Liver (tissue), 9 donors: ENCODE results near the gene SSR3. TPM values are rescaled to one million over a fixed set of nuclear protein-coding genes. Genes with fewer than 3 reads are reported as not detected.

Experiments
- DNase-seq: peaks from one replicate; pipeline ENCODE4 v3.0.0-alpha.2; 2017; ENCODE audit warnings: low spot score
- H3K27ac ChIP-seq, 2 donors: one replicate each; pipeline ENCODE4 v1.7.0; 2013; ENCODE audit warnings: inconsistent platforms in 2 of 2, low read length in 2 of 2, control low read depth in 1 of 2, low read depth in 1 of 2, mild to moderate bottlenecking in 1 of 2
- H3K27me3 ChIP-seq, 4 donors: one replicate each; pipeline versions ENCODE4 v1.6.1 to v1.7.0; 2013; ENCODE audit warnings: low read length in 3 of 4, inconsistent platforms in 1 of 4, mild to moderate bottlenecking in 1 of 4, moderate library complexity in 1 of 4; ENCODE audit not compliant: control insufficient read depth in 4 of 4, insufficient read depth in 4 of 4
- H3K36me3 ChIP-seq, 4 donors: one replicate each; pipeline versions ENCODE4 v1.6.1 to v1.7.0; 2013; ENCODE audit warnings: low read length in 3 of 4, mild to moderate bottlenecking in 3 of 4, low read depth in 1 of 4, moderate library complexity in 1 of 4; ENCODE audit not compliant: control insufficient read depth in 4 of 4, insufficient read depth in 3 of 4
- H3K4me1 ChIP-seq, 4 donors: one replicate each; pipeline versions ENCODE4 v1.6.1 to v1.7.0; 2013; ENCODE audit warnings: low read length in 3 of 4, mild to moderate bottlenecking in 3 of 4, moderate library complexity in 1 of 4; ENCODE audit not compliant: control insufficient read depth in 4 of 4, insufficient read depth in 4 of 4
- H3K4me3 ChIP-seq, 3 donors: one replicate each; pipeline versions ENCODE4 v1.6.1 to v1.7.0; 2013; ENCODE audit warnings: low read length in 3 of 3, control low read depth in 1 of 3, low read depth in 1 of 3, mild to moderate bottlenecking in 1 of 3
- H3K9ac ChIP-seq, 2 donors: one replicate each; pipeline ENCODE4 v1.7.0; 2013; ENCODE audit warnings: low read length in 2 of 2, mild to moderate bottlenecking in 2 of 2, moderate library complexity in 2 of 2, control low read depth in 1 of 2, low read depth in 1 of 2
- H3K9me3 ChIP-seq, 4 donors: one replicate each; pipeline versions ENCODE4 v1.6.1 to v1.7.0; 2013; ENCODE audit warnings: low read length in 3 of 4; ENCODE audit not compliant: control insufficient read depth in 4 of 4
- EGR1 ChIP-seq, 2 donors: IDR thresholded peaks; 2 replicates each; pipeline ENCODE4 v1.6.1; 2016 to 2018; ENCODE audit warnings: antibody characterized with exemption in 2 of 2, low read depth in 2 of 2
- FOXA1 ChIP-seq: IDR thresholded peaks from 2 replicates; pipeline ENCODE4 v1.6.1; 2016; ENCODE audit warnings: antibody characterized with exemption
- FOXA2 ChIP-seq: IDR thresholded peaks from 2 replicates; pipeline ENCODE4 v1.6.1; 2016; ENCODE audit warnings: antibody characterized with exemption
- GABPA ChIP-seq, 2 donors: IDR thresholded peaks in 1 of 2; conservative IDR thresholded peaks in 1 of 2; 2 replicates each; pipeline ENCODE4 v1.6.1; 2016; ENCODE audit warnings: antibody characterized with exemption in 2 of 2, mild to moderate bottlenecking in 1 of 2, moderate library complexity in 1 of 2
- HNF4A ChIP-seq, 2 donors: conservative IDR thresholded peaks; 2 replicates each; pipeline ENCODE4 v1.6.1; 2016; ENCODE audit warnings: antibody characterized with exemption in 2 of 2, mild to moderate bottlenecking in 2 of 2
- HNF4G ChIP-seq: IDR thresholded peaks from 2 replicates; pipeline ENCODE4 v1.6.1; 2016; ENCODE audit warnings: antibody characterized with exemption
- JUND ChIP-seq, 2 donors: IDR thresholded peaks; 2 replicates each; pipeline ENCODE4 v1.6.1; 2016; ENCODE audit warnings: antibody characterized with exemption in 2 of 2
- NR2F2 ChIP-seq: IDR thresholded peaks from 2 replicates; pipeline ENCODE4 v1.6.1; 2016; ENCODE audit warnings: antibody characterized with exemption
- RAD21 ChIP-seq, 2 donors: IDR thresholded peaks; 2 replicates each; pipeline ENCODE4 v1.6.1; 2016; ENCODE audit warnings: antibody characterized with exemption in 2 of 2, mild to moderate bottlenecking in 2 of 2
- RXRA ChIP-seq, 2 donors: IDR thresholded peaks; 2 replicates each; pipeline ENCODE4 v1.6.1; 2017 to 2018; ENCODE audit warnings: antibody characterized with exemption in 2 of 2, mild to moderate bottlenecking in 1 of 2
- SP1 ChIP-seq: IDR thresholded peaks from 2 replicates; pipeline ENCODE4 v1.6.1; 2018; ENCODE audit warnings: antibody characterized with exemption, mild to moderate bottlenecking
- TAF1 ChIP-seq: conservative IDR thresholded peaks from 2 replicates; pipeline ENCODE4 v1.6.1; 2016; ENCODE audit warnings: antibody characterized with exemption, mild to moderate bottlenecking
- YY1 ChIP-seq: IDR thresholded peaks from 2 replicates; pipeline ENCODE4 v1.6.1; 2016; ENCODE audit warnings: antibody characterized with exemption, mild to moderate bottlenecking
- WGBS: extraction: QIAGEN DNeasy Blood & Tissue Kit; methylation state at CpG from one replicate; pipeline ENCODE4 v1.1.7; 2013; 5-methylcytosine and 5-hydroxymethylcytosine counted together
- polyA plus RNA-seq, 2 donors: library from polyadenylated mRNA; stranded (reverse) in 1 of 2; unstranded in 1 of 2; fragments of 200-250 nt in 1 of 2; fragments of >200 nt in 1 of 2; fragmentation: Nextera tagmentation in 1 of 2; extraction: Ambion mirVana in 1 of 2; gene quantifications; one replicate each; pipeline versions ENCODE4 v1.2.1 to v1.2.3, GENCODE V29; 2013 to 2015
- total RNA-seq, 2 donors: library from RNA; depleted of rRNA; stranded (reverse); fragments of >200 nt; gene quantifications; one replicate each; pipeline ENCODE4 v1.2.3, GENCODE V29; 2014
- TF ChIP-seq, protein P1 (sequence below): IDR thresholded peaks from 2 replicates; pipeline ENCODE4 v1.6.1; 2016; ENCODE audit warnings: antibody characterized with exemption
- TF ChIP-seq, protein P2 (sequence below): fragments of 150-350 bp; IDR thresholded peaks from 2 replicates; pipeline ENCODE4 v1.5.1; 2017; ENCODE audit warnings: improper control_type of control experiment, low read depth, low read length; ENCODE audit not compliant: missing input control
- TF ChIP-seq, protein P3 (sequence below): IDR thresholded peaks from 2 replicates; pipeline ENCODE4 v1.6.1; 2016; ENCODE audit warnings: antibody characterized with exemption
- TF ChIP-seq, protein P4 (sequence below): IDR thresholded peaks from 2 replicates; pipeline ENCODE4 v1.6.1; 2016; ENCODE audit warnings: antibody characterized with exemption
- TF ChIP-seq, protein P5 (sequence below): IDR thresholded peaks from 2 replicates; pipeline ENCODE4 v1.6.1; 2016; ENCODE audit warnings: antibody characterized with exemption, mild to moderate bottlenecking
- donor health status: healthy.
- donor health status: healthy.
- donor health status: healthy.
- donor health status: healthy.
- donor health status: healthy.

Gene SSR3
- total and polyA plus RNA-seq, 4 donors: 63.7 to 168 (median 115) TPM

DNA sequence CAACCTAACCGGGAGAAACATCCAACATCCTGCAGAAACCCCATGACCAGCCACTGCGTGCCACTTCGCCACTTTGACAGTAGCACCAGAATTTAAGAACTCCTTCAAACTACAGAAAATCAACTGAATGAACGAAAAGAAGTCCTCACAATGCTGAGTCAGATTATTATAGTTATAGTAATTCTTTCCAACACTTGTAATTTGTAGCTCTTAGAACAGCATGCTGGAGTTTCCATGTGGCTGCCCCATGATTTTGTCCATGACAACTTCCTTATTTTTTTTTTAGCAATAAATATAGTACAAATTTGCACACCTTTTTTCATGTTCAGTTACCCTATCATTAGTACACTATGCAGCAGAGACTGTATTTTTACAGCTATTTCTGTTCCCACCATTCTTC, 26.1 kb upstream of the SSR3 start:
- TF ChIP-seq TAF1 (no peak), NR2F2 (no peak), HNF4G (no peak), HNF4A (conservative IDR thresholded peaks at IDR 0.05) (no peak), EGR1 (IDR thresholded peaks at IDR 0.05; ENCODE audit: low read depth in 2 of 2) (no peak), YY1 (no peak), FOXA2 (no peak)
- TF ChIP-seq, protein P1, sequence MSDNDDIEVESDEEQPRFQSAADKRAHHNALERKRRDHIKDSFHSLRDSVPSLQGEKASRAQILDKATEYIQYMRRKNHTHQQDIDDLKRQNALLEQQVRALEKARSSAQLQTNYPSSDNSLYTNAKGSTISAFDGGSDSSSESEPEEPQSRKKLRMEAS: no peak
- Histone ChIP-seq H3K9ac (no peak overlapping the region), H3K36me3 (no peaks in the 10 kb centered on the region), H3K4me1 (no peaks in the 10 kb centered on the region), H3K9me3 (no peaks in the 10 kb centered on the region), H3K27ac (no peak overlapping the region), H3K4me3 (no peak overlapping the region), H3K27me3 (no peaks in the 10 kb centered on the region)
- DNase-seq: no peak
- 96% methylated on average over 4 of the region's 4 CpGs for WGBS

DNA sequence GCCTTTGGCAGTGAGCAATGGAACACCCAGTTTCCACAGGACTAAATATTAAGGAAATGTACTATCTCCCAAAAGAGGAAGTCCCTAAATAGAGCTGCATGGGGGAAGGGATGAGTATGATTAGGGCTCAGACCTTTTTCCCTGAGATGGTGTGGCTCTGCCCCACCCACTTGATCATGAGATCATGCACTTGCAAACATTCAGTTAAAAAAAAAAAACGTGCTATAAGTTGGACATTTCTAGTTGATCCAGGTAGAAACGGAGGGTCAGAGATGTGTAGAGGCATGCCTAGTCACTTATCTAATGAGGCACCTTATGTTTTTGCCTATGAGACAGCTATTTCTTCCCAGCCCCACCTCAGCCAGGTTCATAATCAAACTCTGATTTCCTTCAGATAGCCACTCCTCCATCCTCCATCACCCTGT, 24.5 kb upstream of the SSR3 start:
- H3K9me3 ChIP-seq: no peaks in the 10 kb centered on the region
- no peak overlapping the region for H3K9ac ChIP-seq
- H3K27ac ChIP-seq: no peak overlapping the region
- H3K36me3 ChIP-seq: no peaks in the 10 kb centered on the region
- 56% methylated on average over 2 of the region's 2 CpGs for WGBS
- no peak overlapping the region for H3K4me3 ChIP-seq
- TF ChIP-seq NR2F2: no peak
- no peak for TF ChIP-seq SP1
- TF ChIP-seq GABPA (IDR thresholded peaks at IDR 0.05 in 1 of 2, conservative IDR thresholded peaks at IDR 0.05 in 1 of 2): no peak
- no peak for TF ChIP-seq EGR1 (IDR thresholded peaks at IDR 0.05; ENCODE audit: low read depth in 2 of 2)
- no peak for TF ChIP-seq RAD21 (IDR thresholded peaks at IDR 0.05)
- no peak for TF ChIP-seq HNF4G
- no peak for TF ChIP-seq FOXA2
- TF ChIP-seq TAF1: no peak
- no peak for TF ChIP-seq HNF4A (conservative IDR thresholded peaks at IDR 0.05)
- TF ChIP-seq, protein P2, sequence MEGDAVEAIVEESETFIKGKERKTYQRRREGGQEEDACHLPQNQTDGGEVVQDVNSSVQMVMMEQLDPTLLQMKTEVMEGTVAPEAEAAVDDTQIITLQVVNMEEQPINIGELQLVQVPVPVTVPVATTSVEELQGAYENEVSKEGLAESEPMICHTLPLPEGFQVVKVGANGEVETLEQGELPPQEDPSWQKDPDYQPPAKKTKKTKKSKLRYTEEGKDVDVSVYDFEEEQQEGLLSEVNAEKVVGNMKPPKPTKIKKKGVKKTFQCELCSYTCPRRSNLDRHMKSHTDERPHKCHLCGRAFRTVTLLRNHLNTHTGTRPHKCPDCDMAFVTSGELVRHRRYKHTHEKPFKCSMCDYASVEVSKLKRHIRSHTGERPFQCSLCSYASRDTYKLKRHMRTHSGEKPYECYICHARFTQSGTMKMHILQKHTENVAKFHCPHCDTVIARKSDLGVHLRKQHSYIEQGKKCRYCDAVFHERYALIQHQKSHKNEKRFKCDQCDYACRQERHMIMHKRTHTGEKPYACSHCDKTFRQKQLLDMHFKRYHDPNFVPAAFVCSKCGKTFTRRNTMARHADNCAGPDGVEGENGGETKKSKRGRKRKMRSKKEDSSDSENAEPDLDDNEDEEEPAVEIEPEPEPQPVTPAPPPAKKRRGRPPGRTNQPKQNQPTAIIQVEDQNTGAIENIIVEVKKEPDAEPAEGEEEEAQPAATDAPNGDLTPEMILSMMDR: no peak
- no peak for TF ChIP-seq YY1
- TF ChIP-seq, protein P3, sequence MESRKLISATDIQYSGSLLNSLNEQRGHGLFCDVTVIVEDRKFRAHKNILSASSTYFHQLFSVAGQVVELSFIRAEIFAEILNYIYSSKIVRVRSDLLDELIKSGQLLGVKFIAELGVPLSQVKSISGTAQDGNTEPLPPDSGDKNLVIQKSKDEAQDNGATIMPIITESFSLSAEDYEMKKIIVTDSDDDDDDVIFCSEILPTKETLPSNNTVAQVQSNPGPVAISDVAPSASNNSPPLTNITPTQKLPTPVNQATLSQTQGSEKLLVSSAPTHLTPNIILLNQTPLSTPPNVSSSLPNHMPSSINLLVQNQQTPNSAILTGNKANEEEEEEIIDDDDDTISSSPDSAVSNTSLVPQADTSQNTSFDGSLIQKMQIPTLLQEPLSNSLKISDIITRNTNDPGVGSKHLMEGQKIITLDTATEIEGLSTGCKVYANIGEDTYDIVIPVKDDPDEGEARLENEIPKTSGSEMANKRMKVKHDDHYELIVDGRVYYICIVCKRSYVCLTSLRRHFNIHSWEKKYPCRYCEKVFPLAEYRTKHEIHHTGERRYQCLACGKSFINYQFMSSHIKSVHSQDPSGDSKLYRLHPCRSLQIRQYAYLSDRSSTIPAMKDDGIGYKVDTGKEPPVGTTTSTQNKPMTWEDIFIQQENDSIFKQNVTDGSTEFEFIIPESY: no peak
- TF ChIP-seq, protein P4, sequence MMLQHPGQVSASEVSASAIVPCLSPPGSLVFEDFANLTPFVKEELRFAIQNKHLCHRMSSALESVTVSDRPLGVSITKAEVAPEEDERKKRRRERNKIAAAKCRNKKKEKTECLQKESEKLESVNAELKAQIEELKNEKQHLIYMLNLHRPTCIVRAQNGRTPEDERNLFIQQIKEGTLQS: no peak
- no peaks in the 10 kb centered on the region for H3K27me3 ChIP-seq
- no peaks in the 10 kb centered on the region for H3K4me1 ChIP-seq
- no peak for DNase-seq

DNA sequence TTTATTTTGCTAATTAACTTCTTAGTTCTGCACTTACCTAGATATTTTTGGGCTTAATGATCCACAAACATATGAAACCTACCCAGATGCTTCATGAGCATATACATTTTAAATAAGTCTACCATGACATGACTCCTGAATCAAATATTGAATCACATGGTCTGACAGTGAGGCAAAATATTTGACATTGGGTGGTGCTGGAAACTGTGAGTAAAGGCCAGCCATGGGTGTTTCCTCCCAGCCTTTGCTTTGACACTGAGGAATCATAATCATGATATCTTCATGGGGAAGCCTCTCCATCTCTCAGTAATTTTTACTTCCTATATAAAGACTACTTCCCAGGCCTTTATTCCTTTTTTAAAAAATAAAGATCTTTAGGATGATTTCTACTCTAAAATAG, 22.8 kb upstream of the SSR3 start:
- Histone ChIP-seq H3K27me3 (no peaks in the 10 kb centered on the region), H3K27ac (no peak overlapping the region), H3K4me3 (no peak overlapping the region), H3K9me3 (no peaks in the 10 kb centered on the region), H3K36me3 (no peaks in the 10 kb centered on the region), H3K4me1 (no peaks in the 10 kb centered on the region), H3K9ac (no peak overlapping the region)
- DNase-seq: no peak
- TF ChIP-seq, protein P4: no peak
- no peak for TF ChIP-seq FOXA2
- no peak for TF ChIP-seq TAF1
- TF ChIP-seq FOXA1: no peak
- TF ChIP-seq GABPA (IDR thresholded peaks at IDR 0.05 in 1 of 2, conservative IDR thresholded peaks at IDR 0.05 in 1 of 2): no peak
- TF ChIP-seq, protein P5, sequence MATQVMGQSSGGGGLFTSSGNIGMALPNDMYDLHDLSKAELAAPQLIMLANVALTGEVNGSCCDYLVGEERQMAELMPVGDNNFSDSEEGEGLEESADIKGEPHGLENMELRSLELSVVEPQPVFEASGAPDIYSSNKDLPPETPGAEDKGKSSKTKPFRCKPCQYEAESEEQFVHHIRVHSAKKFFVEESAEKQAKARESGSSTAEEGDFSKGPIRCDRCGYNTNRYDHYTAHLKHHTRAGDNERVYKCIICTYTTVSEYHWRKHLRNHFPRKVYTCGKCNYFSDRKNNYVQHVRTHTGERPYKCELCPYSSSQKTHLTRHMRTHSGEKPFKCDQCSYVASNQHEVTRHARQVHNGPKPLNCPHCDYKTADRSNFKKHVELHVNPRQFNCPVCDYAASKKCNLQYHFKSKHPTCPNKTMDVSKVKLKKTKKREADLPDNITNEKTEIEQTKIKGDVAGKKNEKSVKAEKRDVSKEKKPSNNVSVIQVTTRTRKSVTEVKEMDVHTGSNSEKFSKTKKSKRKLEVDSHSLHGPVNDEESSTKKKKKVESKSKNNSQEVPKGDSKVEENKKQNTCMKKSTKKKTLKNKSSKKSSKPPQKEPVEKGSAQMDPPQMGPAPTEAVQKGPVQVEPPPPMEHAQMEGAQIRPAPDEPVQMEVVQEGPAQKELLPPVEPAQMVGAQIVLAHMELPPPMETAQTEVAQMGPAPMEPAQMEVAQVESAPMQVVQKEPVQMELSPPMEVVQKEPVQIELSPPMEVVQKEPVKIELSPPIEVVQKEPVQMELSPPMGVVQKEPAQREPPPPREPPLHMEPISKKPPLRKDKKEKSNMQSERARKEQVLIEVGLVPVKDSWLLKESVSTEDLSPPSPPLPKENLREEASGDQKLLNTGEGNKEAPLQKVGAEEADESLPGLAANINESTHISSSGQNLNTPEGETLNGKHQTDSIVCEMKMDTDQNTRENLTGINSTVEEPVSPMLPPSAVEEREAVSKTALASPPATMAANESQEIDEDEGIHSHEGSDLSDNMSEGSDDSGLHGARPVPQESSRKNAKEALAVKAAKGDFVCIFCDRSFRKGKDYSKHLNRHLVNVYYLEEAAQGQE: no peak
- no peak for TF ChIP-seq EGR1 (IDR thresholded peaks at IDR 0.05; ENCODE audit: low read depth in 2 of 2)
- no peak for TF ChIP-seq NR2F2
- TF ChIP-seq YY1: no peak
- no peak for TF ChIP-seq RXRA (IDR thresholded peaks at IDR 0.05)
- no peak for TF ChIP-seq JUND (IDR thresholded peaks at IDR 0.05)
- TF ChIP-seq HNF4A (conservative IDR thresholded peaks at IDR 0.05): no peak
- no peak for TF ChIP-seq SP1
